GM20431 (cell line): Measurements from ENCODE around the gene NOD1.

Experiments
- in situ Hi-C: fragments of 300-500 bp; cut with MseI, MboI; formaldehyde crosslinking; loops from one replicate; pipeline ENCODE4 v1.15.0; 2020; ENCODE audit warnings: low sequenced_read_pairs; ENCODE audit not compliant: unreplicated experiment

NOD1 gene

GRCh38 chr7:30451539-30452279 is 26.9 kb downstream of the NOD1 start:
- in situ Hi-C loops = no loop called here

GRCh38 chr7:30450983-30451497 is 27.5 kb downstream of the NOD1 start:
- in situ Hi-C loops = no loop called here

GRCh38 chr7:30450240-30450982 is 28.2 kb downstream of the NOD1 start:
- in situ Hi-C loops = no loop called here

- in situ Hi-C loops = loop anchor here (25.0 kb wide), 1 partner anchor 286 kb away; no protein-coding TSS in a partner anchor
Measured at GRCh38 chr7:30448461-30449189, 30.0 kb downstream of the NOD1 start.

- in situ Hi-C loops = loop anchor here (25.0 kb wide), 1 partner anchor 285 kb away; no protein-coding TSS in a partner anchor
Measured at GRCh38 chr7:30447466-30447865, 31.1 kb downstream of the NOD1 start.

GRCh38 chr7:30446266-30446665 is 32.3 kb downstream of the NOD1 start:
- in situ Hi-C loops = loop anchor here (25.0 kb wide), 1 partner anchor 284 kb away; no protein-coding TSS in a partner anchor

GRCh38 chr7:30445770-30446169 is 32.8 kb downstream of the NOD1 start:
- in situ Hi-C loops = loop anchor here (25.0 kb wide), 1 partner anchor 283 kb away; no protein-coding TSS in a partner anchor

- in situ Hi-C loops = loop anchor here (25.0 kb wide), 1 partner anchor 276 kb away; no protein-coding TSS in a partner anchor
Measured at GRCh38 chr7:30437823-30438574, 40.6 kb downstream of the NOD1 start.

- in situ Hi-C loops = loop anchor here (25.0 kb wide), 1 partner anchor 274 kb away; no protein-coding TSS in a partner anchor
Measured at GRCh38 chr7:30436518-30436917, 42.1 kb downstream of the NOD1 start.

- in situ Hi-C loops = loop anchor here (25.0 kb wide), 1 partner anchor 274 kb away; no protein-coding TSS in a partner anchor
Measured at GRCh38 chr7:30436046-30436445, 42.5 kb downstream of the NOD1 start.

GRCh38 chr7:30434140-30434799 is 44.3 kb downstream of the NOD1 start:
- in situ Hi-C loops = loop anchor here (25.0 kb wide), 1 partner anchor 272 kb away; no protein-coding TSS in a partner anchor

GRCh38 chr7:30433506-30433905 is 45.1 kb downstream of the NOD1 start:
- in situ Hi-C loops = loop anchor here (25.0 kb wide), 1 partner anchor 271 kb away; no protein-coding TSS in a partner anchor

GRCh38 chr7:30433082-30433481 is 45.5 kb downstream of the NOD1 start:
- in situ Hi-C loops = loop anchor here (25.0 kb wide), 1 partner anchor 271 kb away; no protein-coding TSS in a partner anchor

GRCh38 chr7:30430777-30431176 is 47.8 kb downstream of the NOD1 start:
- in situ Hi-C loops = loop anchor here (25.0 kb wide), 1 partner anchor 268 kb away; no protein-coding TSS in a partner anchor

- in situ Hi-C loops = loop anchor here (25.0 kb wide), 1 partner anchor 268 kb away; no protein-coding TSS in a partner anchor
Measured at GRCh38 chr7:30430276-30430675, 48.3 kb downstream of the NOD1 start.

GRCh38 chr7:30429156-30429530 is 49.4 kb downstream of the NOD1 start:
- in situ Hi-C loops = loop anchor here (25.0 kb wide), 1 partner anchor 267 kb away; no protein-coding TSS in a partner anchor

- in situ Hi-C loops = loop anchor here (25.0 kb wide), 1 partner anchor 266 kb away; no protein-coding TSS in a partner anchor
Measured at GRCh38 chr7:30428246-30429155, 50.1 kb downstream of the NOD1 start.
